ENCODE data around the gene PTCD1. TPM values are rescaled to one million over a fixed set of nuclear protein-coding genes. Genes with fewer than 3 reads are reported as not detected.

The PTCD1 gene
- total and polyA plus RNA-seq, 2 of the 8 experiments (the other 6 are each of a cell fraction or from before 2014, with no cell fraction given) = 7.5 to 7.6 TPM

DNA sequence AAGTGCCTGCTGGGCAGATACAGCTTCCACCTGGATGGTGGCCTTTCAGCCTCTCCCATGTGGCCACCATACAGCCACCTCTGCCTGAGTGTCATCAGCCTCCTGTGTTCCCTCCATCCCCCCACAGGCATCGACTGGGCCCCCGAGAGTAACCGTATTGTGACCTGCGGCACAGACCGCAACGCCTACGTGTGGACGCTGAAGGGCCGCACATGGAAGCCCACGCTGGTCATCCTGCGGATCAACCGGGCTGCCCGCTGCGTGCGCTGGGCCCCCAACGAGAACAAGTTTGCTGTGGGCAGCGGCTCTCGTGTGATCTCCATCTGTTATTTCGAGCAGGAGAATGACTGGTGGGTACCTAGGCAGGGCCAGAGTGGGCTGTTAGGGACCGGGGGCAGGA, 50.7 kb downstream of the PTCD1 start:
- Histone ChIP-seq H3K18ac (ENCODE audit: extremely low read depth, low read length) (no peak overlapping the region), H3K4ac (replicated peaks; ENCODE audit: insufficient read length, low read depth, low read length) (no peak overlapping the region), H3K23ac (ENCODE audit: insufficient read length) (no peak overlapping the region), H3K9me3 (ENCODE audit: insufficient read depth in 2 of 2, low read depth in 1 of 2, low read length in 1 of 2) (no peaks in the 10 kb centered on the region), H2BK20ac (ENCODE audit: low read length) (no peak overlapping the region), H4K8ac (ENCODE audit: extremely low read depth, insufficient read depth, low read length) (no peak overlapping the region), H2BK15ac (ENCODE audit: low read length) (no peak overlapping the region), H4K5ac (ENCODE audit: insufficient read length, low read depth, low read length) (no peak overlapping the region), H3K79me1 (ENCODE audit: low read depth, low read length) (peaks cover 6% of the 10 kb centered on the region), H3K4me1 (replicated peaks in 1 of 4; ENCODE audit: control insufficient read depth in 3 of 4, insufficient read depth in 4 of 4, low read length in 3 of 4) (peaks cover 0 to 4% (median 2%) of the 10 kb centered on the region in 4 experiments; a peak in 2 of 7 replicates), H3K4me2 (ENCODE audit: insufficient read depth in 1 of 2, low read depth in 2 of 2, low read length in 2 of 2) (no peak overlapping the region), H3K4me3 (ENCODE audit: extremely low read depth in 1 of 4, insufficient read depth in 2 of 4, low read depth in 3 of 4, low read length in 4 of 4) (no peak overlapping the region), H2AFZ (ENCODE audit: low read length) (no peak overlapping the region), H4K20me1 (replicated peaks in 1 of 2; ENCODE audit: control insufficient read depth in 1 of 2, insufficient read depth in 2 of 2, low read length in 2 of 2) (peaks cover 11% of the 10 kb centered on the region in 2 experiments), H3K9ac (replicated peaks in 1 of 4; ENCODE audit: extremely low read depth in 1 of 4, low read depth in 3 of 4, low read length in 3 of 4) (no peak overlapping the region), H2BK12ac (ENCODE audit: low read depth, low read length) (no peak overlapping the region), H2AK5ac (ENCODE audit: low read depth, low read length) (no peak overlapping the region), H2BK120ac (replicated peaks; ENCODE audit: low read depth, low read length) (no peak overlapping the region), H3K36me3 (ENCODE audit: control insufficient read depth in 2 of 4, insufficient read depth in 4 of 4, low read length in 3 of 4) (peaks cover 2 to 26% (median 16%) of the 10 kb centered on the region in 4 experiments; a peak in 6 of 8 replicates), H2BK5ac (ENCODE audit: low read depth, low read length) (no peak overlapping the region), H3K56ac (replicated peaks; ENCODE audit: insufficient read length, low read depth, low read length) (no peak overlapping the region), H3K27me3 (replicated peaks in 1 of 4; ENCODE audit: control insufficient read depth in 3 of 4, extremely low read depth in 1 of 4, insufficient read depth in 3 of 4, low read length in 3 of 4) (no peaks in the 10 kb centered on the region), H3K79me2 (ENCODE audit: control insufficient read depth in 1 of 2, insufficient read depth in 2 of 2, low read length in 2 of 2) (peaks cover 0 to 2% of the 10 kb centered on the region in 2 experiments; a peak in 1 of 4 replicates), H3K14ac (ENCODE audit: insufficient read length) (no peak overlapping the region), H3K27ac (ENCODE audit: low read depth, low read length) (no peak overlapping the region), H4K91ac (replicated peaks; ENCODE audit: insufficient read length, low read length) (no peak overlapping the region), H3K23me2 (ENCODE audit: low read depth, low read length) (peaks cover under 1% of the 10 kb centered on the region; the same call in 1 of the 2 replicates)
- ChIA-PET CTCF (ENCODE audit: partially characterized antibody) (interaction anchor here (0.7 to 7.1 kb wide), 6 partner anchors 12 to 66 kb away, joined by 3 to 40 read pairs (median 6); no protein-coding TSS in a partner anchor), POLR2A (ENCODE audit: partially characterized antibody) (interaction anchor here (1.2 kb wide), 1 partner anchor 21 kb away, joined by 4 read pairs; the partner anchor contains the start of genes BUD31 and PDAP1)
- FAIRE-seq (no peak), DNase-seq (ENCODE audit: low read depth in 1 of 2, low spot score in 2 of 2) (no peak)
- WGBS, 2 experiments (ENCODE audit: extremely low coverage in 1 of 2, insufficient coverage in 1 of 2, insufficient read length in 1 of 2, insufficient replicate concordance in 2 of 2, low coverage in 1 of 2, low lambda C conversion rate in 2 of 2, missing lambda C conversion rate in 1 of 2) = 94% methylated on average over 20 of the region's 20 CpGs; no CpG with 5 or more reads in 1 of the 2 experiments
- TF ChIP-seq SIRT6 (IDR thresholded peaks at IDR 0.05; ENCODE audit: low read length) (no peak), NRF1 (IDR thresholded peaks at IDR 0.05; ENCODE audit: low read depth, low read length) (no peak)
